CD4-positive, alpha-beta T cell (primary cell): ENCODE data around the gene RFPL3. TPM values are rescaled to one million over a fixed set of nuclear protein-coding genes. Genes with fewer than 3 reads are reported as not detected.

ENCODE experiments used
- ATAC-seq: fragments of 200-7000 bp; cut with Tn5 transposase; one replicate; pipeline ENCODE4 v1.10.0; 2022; ENCODE audit warnings: mild to moderate bottlenecking; ENCODE audit not compliant: poor library complexity
- CTCF ChIA-PET: fragments of 350-600 bp; sonication (Branson Sonifier 250); formaldehyde crosslinking; loops from one replicate; lab custom pipeline; 2021; ENCODE audit warnings: antibody characterized with exemption, inconsistent platforms; lab: Charles Lee
- POLR2A ChIA-PET: fragments of 350-600 bp; sonication (Branson Sonifier 250); formaldehyde crosslinking; loops from one replicate; lab custom pipeline; 2021; ENCODE audit warnings: antibody characterized with exemption, inconsistent platforms; lab: Charles Lee
- DNase-seq, 14 experiments: peaks; one replicate each; pipeline ENCODE4 v3.0.0-alpha.2; 2013 to 2020; ENCODE audit warnings: mixed read lengths in 2 of 14
- H3K27ac ChIP-seq, 2 donors: one replicate each; pipeline versions ENCODE4 v1.5.1 to v1.7.0; 2013; ENCODE audit warnings: low read length in 2 of 2, low read depth in 1 of 2, mild to moderate bottlenecking in 1 of 2
- H3K27me3 ChIP-seq, 2 experiments: 1 replicate in 1 of 2; 2 replicates in 1 of 2; pipeline versions ENCODE4 v1.6.1 to v1.7.0; 2013; ENCODE audit warnings: low read length in 2 of 2, control low read depth in 1 of 2, mild to moderate bottlenecking in 1 of 2, moderate library complexity in 1 of 2; ENCODE audit not compliant: insufficient read depth in 2 of 2, control insufficient read depth in 1 of 2
- H3K36me3 ChIP-seq: one replicate; pipeline ENCODE4 v1.6.1; 2013; ENCODE audit warnings: low read length, control low read depth; ENCODE audit not compliant: insufficient read depth
- H3K4me1 ChIP-seq: one replicate; pipeline ENCODE4 v1.6.1; 2013; ENCODE audit warnings: low read length, control low read depth; ENCODE audit not compliant: insufficient read depth
- H3K4me3 ChIP-seq: one replicate; pipeline ENCODE4 v1.5.1; 2013; ENCODE audit warnings: mild to moderate bottlenecking, low read length, moderate library complexity
- H3K9me3 ChIP-seq, 2 experiments: 1 replicate in 1 of 2; 2 replicates in 1 of 2; pipeline versions ENCODE4 v1.6.1 to v1.7.0; 2013; ENCODE audit warnings: low read length in 2 of 2, mild to moderate bottlenecking in 2 of 2, control low read depth in 1 of 2, moderate library complexity in 1 of 2; ENCODE audit not compliant: control insufficient read depth in 1 of 2, insufficient read depth in 1 of 2
- H3K27ac Mint-ChIP-seq: one replicate; pipeline ENCODE4 v1.8.0; 2020; ENCODE audit warnings: mixed read lengths
- H3K27me3 Mint-ChIP-seq: one replicate; pipeline ENCODE4 v1.8.0; 2021; ENCODE audit warnings: mixed read lengths
- H3K36me3 Mint-ChIP-seq: one replicate; pipeline ENCODE4 v1.8.0; 2021; ENCODE audit warnings: low read depth, mixed read lengths
- H3K4me1 Mint-ChIP-seq: one replicate; pipeline ENCODE4 v1.8.0; 2021; ENCODE audit warnings: low read depth, mixed read lengths
- H3K4me3 Mint-ChIP-seq: one replicate; pipeline ENCODE4 v1.8.0; 2020; ENCODE audit warnings: mild to moderate bottlenecking, mixed read lengths
- H3K9me3 Mint-ChIP-seq: one replicate; pipeline ENCODE4 v1.8.0; 2020; ENCODE audit warnings: mixed read lengths
- intact Hi-C, 2 experiments: fragments of 100-400 bp; cut with DNase I in 1 of 2; cut with micrococcal nuclease in 1 of 2; formaldehyde crosslinking; loops; one replicate each; pipeline versions ENCODE4 v1.15.1 to v1.9.0; 2023 to 2025; cut with DNase I, micrococcal nuclease
- total RNA-seq, 174 experiments: library from RNA in 2 of 174; stranded (reverse) in 2 of 174; gene quantifications; one replicate each; pipeline ENCODE4 v1.2.3 and lab custom pipeline; 2021 to 2026
- TF ChIP-seq, protein P1 (sequence below): fragments of 200-600 bp; IDR thresholded peaks from one replicate; pipeline ENCODE4 v1.8.0; 2022; ENCODE audit warnings: antibody characterized with exemption, mild to moderate bottlenecking

RFPL3 gene
- total RNA-seq, 2 experiments from 2014 or later, result not detected

DNA sequence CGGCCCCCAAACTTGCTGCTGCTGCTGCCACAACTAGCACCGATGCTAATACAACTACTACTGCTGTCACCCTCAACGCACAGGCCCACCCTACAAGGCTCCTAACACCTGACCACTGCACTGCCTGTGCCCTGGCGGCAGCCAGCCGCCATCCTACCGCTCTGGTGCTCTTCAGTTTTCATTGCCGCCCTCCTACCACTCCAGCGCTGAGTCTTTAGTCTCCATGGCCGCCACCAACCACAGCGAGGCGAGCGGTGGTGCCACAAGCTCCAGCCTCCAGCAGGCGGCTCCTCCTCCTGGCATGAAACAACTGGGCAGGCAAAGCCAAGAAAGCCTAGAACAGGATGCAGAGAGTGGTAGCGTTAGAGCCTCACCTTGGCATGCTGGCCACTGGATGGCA is 5.0 kb upstream of the RFPL3 start:
- CTCF ChIA-PET, result no interaction called here

DNA sequence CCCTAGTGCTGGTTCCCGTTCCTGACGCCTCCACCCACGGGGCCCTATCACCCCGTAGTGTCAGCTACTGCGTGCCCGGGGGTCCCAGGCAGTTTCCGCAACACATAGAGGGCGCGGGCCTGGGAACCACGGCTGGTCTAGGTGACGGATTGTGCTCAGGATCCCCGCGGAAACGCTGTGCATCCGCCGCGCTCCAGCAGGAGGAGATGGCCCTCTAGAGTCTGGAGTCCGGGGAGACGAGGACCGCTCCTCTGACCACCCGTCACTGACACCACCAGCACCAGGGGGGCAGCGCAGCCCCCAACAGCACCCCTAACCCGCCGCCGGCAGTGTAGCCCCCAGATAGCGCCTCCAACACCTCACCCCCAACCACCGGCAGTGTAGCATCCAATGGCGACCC is 4.4 kb upstream of the RFPL3 start:
- ChIA-PET CTCF (no interaction called here), POLR2A (no interaction called here)
- Histone ChIP-seq H3K27ac (no peak overlapping the region), H3K27me3 (no peaks in the 10 kb centered on the region), H3K36me3 (no peaks in the 10 kb centered on the region), H3K4me1 (no peaks in the 10 kb centered on the region), H3K4me3 (no peak overlapping the region), H3K9me3 (peaks cover 0 to 15% of the 10 kb centered on the region in 2 experiments)
- intact Hi-C loops, result no loop called here
- H3K36me3 Mint-ChIP-seq, result no peaks in the 10 kb centered on the region
- H3K27ac Mint-ChIP-seq, result no peak overlapping the region
- H3K27me3 Mint-ChIP-seq, result no peaks in the 10 kb centered on the region
- no peaks in the 10 kb centered on the region for H3K4me1 Mint-ChIP-seq
- DNase-seq, result no peak
- no peak for ATAC-seq
- no peak overlapping the region for H3K4me3 Mint-ChIP-seq
- peaks cover 2% of the 10 kb centered on the region for H3K9me3 Mint-ChIP-seq
- TF ChIP-seq, protein P1, sequence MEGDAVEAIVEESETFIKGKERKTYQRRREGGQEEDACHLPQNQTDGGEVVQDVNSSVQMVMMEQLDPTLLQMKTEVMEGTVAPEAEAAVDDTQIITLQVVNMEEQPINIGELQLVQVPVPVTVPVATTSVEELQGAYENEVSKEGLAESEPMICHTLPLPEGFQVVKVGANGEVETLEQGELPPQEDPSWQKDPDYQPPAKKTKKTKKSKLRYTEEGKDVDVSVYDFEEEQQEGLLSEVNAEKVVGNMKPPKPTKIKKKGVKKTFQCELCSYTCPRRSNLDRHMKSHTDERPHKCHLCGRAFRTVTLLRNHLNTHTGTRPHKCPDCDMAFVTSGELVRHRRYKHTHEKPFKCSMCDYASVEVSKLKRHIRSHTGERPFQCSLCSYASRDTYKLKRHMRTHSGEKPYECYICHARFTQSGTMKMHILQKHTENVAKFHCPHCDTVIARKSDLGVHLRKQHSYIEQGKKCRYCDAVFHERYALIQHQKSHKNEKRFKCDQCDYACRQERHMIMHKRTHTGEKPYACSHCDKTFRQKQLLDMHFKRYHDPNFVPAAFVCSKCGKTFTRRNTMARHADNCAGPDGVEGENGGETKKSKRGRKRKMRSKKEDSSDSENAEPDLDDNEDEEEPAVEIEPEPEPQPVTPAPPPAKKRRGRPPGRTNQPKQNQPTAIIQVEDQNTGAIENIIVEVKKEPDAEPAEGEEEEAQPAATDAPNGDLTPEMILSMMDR, result no peak

More for the DNA sequence above, 5.0 kb upstream of the RFPL3 start:
- Mint-ChIP-seq H3K27me3 (no peaks in the 10 kb centered on the region), H3K4me3 (no peak overlapping the region), H3K27ac (no peak overlapping the region), H3K9me3 (peaks cover 2% of the 10 kb centered on the region), H3K4me1 (no peaks in the 10 kb centered on the region), H3K36me3 (no peaks in the 10 kb centered on the region)
- Histone ChIP-seq H3K27ac (no peak overlapping the region), H3K36me3 (no peaks in the 10 kb centered on the region), H3K4me3 (no peak overlapping the region), H3K4me1 (no peaks in the 10 kb centered on the region), H3K9me3 (peaks cover 0 to 15% of the 10 kb centered on the region in 2 experiments), H3K27me3 (no peaks in the 10 kb centered on the region)
- ATAC-seq (no peak), DNase-seq (no peak)
- TF ChIP-seq, protein P1, result no peak
- intact Hi-C loops, result no loop called here
- POLR2A ChIA-PET, result no interaction called here

- Mint-ChIP-seq H3K36me3 (no peaks in the 10 kb centered on the region), H3K4me1 (no peaks in the 10 kb centered on the region), H3K27ac (no peak overlapping the region), H3K4me3 (no peak overlapping the region), H3K27me3 (no peaks in the 10 kb centered on the region), H3K9me3 (peaks cover 2% of the 10 kb centered on the region)
- intact Hi-C loops, result no loop called here
- TF ChIP-seq, protein P1, result no peak
- no peaks in the 10 kb centered on the region for H3K4me1 ChIP-seq
- ATAC-seq (no peak), DNase-seq (no peak)
- POLR2A ChIA-PET, result no interaction called here
- CTCF ChIA-PET, result no interaction called here
- no peak overlapping the region for H3K27ac ChIP-seq
- H3K27me3 ChIP-seq, result no peaks in the 10 kb centered on the region
- H3K4me3 ChIP-seq, result no peak overlapping the region
- H3K36me3 ChIP-seq, result no peaks in the 10 kb centered on the region
- peaks cover 0 to 15% of the 10 kb centered on the region in 2 experiments for H3K9me3 ChIP-seq
These were observed 3.8 kb upstream of the RFPL3 start for GRCh38 chr22:32353840-32354239.
